Fibroblast of the aortic adventitia (primary cell): ENCODE results near the gene CSGALNACT2. TPM values are rescaled to one million over a fixed set of nuclear protein-coding genes. Genes with fewer than 3 reads are reported as not detected.
A peak's percentile ranks its signal among the peaks of the same experiment; 100 is the strongest.

Experiments used
- DNase-seq: peaks from one replicate; pipeline ENCODE4 v3.0.0-alpha.2; 2010; ENCODE audit warnings: low read depth
- H3K4me3 ChIP-seq: 2 replicates; pipeline ENCODE4 v1.5.1; 2011; ENCODE audit warnings: low read depth, mild to moderate bottlenecking, control low read depth, low read length, moderate library complexity
- CTCF ChIP-seq: IDR thresholded peaks from 2 replicates; pipeline ENCODE4 v1.5.1; 2011; ENCODE audit warnings: mild to moderate bottlenecking, low read length, control low read depth, inconsistent platforms; ENCODE audit not compliant: insufficient read depth
- total RNA-seq: library from RNA; depleted of rRNA; stranded (reverse); fragments of >200 nt; gene quantifications from 2 replicates; pipeline ENCODE4 v1.2.3, GENCODE V29; 2012; ENCODE audit warnings: low replicate concordance

CSGALNACT2 gene
- total RNA-seq, 1 donor, result 35.7 TPM

DNA sequence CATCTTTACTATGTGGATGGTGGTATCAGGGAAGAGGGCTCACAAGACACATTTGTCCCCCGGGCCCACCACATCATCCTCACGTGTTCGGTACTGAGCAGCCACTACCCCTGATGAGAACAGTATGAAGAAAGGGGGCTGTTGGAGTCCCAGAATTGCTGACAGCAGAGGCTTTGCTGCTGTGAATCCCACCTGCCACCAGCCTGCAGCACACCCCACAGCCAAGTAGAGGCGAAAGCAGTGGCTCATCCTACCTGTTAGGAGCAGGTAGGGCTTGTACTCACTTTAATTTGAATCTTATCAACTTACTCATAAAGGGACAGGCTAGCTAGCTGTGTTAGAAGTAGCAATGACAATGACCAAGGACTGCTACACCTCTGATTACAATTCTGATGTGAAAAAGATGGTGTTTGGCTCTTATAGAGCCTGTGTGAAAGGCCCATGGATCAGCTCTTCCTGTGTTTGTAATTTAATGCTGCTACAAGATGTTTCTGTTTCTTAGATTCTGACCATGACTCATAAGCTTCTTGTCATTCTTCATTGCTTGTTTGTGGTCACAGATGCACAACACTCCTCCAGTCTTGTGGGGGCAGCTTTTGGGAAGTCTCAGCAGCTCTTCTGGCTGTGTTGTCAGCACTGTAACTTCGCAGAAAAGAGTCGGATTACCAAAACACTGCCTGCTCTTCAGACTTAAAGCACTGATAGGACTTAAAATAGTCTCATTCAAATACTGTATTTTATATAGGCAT lies 9.1 kb upstream of the CSGALNACT2 start:
- DNase-seq, result peak; percentile 85
- H3K4me3 ChIP-seq, result no peak overlapping the region
- TF ChIP-seq CTCF, result no peak

DNA sequence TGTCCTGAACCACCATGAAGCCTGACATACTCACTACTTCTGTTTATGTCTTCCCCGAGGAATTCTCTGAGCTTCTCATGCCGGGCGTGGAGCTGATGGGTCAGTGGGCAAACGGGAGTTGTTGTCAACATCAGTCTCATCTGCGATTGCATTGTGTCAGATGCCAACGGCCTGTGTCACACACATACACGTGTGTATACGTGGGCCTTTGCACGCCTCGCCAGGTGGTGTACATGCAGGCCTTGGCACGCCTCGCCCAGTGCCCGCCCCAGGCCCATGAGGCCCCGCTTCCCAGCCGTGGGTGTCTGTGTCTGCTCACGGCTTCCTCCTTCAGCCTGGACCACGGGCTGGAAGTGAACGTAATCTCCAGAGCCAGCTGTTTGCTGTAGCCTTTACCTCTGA lies 7.5 kb upstream of the CSGALNACT2 start:
- no peak overlapping the region for H3K4me3 ChIP-seq
- DNase-seq, result no peak
- TF ChIP-seq CTCF, result no peak

- TF ChIP-seq CTCF, result no peak
- no peak for DNase-seq
- no peak overlapping the region for H3K4me3 ChIP-seq
Observed at GRCh38 chr10:43131256-43131655, 7.0 kb upstream of the CSGALNACT2 start.

GRCh38 chr10:43131906-43132305 lies 6.3 kb upstream of the CSGALNACT2 start:
- no peak for TF ChIP-seq CTCF
- no peak overlapping the region for H3K4me3 ChIP-seq
- DNase-seq, result no peak

DNA sequence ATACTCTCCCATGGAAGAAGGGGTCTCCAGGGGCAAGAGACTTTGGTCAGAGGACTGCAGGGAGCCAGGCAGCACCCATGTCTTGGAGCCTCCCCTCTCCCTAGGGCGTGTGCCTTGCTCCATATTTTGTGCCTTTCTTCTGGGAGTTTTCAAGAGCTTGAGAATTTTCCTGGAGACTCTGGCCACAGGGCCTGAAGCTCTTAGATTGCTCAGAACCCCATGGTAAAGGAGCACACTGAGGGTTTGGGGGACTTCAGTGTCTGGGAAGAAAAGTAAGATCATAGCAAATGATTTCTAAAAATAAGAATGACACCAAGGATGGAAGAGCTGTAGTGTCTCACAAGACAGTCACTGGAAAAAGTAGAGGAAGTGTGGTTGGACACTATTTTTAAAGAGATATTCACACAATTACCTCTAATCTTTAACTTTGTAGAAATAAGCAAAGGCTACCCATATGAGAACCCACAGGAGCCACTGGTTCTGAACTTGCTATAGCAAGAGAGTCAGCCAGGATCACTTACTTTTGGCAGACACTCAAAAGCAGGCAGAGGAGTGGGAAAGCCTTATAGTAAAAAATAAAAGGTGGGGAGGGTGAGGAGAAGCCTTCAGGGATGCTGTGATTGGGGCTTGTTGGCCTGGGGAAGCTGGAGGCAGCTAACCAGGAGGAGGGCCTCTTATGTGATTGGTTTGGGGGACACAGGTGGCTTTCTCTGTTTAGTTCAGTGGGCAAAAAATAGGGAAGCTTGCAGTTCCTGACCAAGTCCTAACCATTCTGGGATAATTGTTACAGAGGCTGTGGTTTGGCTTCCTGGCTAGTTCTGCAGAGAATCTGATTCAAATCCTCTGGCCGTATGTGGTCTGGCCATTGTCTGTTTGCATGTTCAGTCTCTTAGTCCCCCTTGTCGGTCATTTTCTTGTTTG lies 5.1 kb upstream of the CSGALNACT2 start:
- DNase-seq, result no peak
- H3K4me3 ChIP-seq, result no peak overlapping the region
- TF ChIP-seq CTCF, result no peak

GRCh38 chr10:43134126-43134905 lies 3.9 kb upstream of the CSGALNACT2 start:
- no peak for DNase-seq
- TF ChIP-seq CTCF, result no peak
- H3K4me3 ChIP-seq, result no peak overlapping the region
